GM21529 (cell line): ENCODE measurements around the gene BTF3.

ENCODE experiments used
- ATAC-seq: cut with Tn5 transposase; IDR thresholded peaks from one replicate; pipeline ENCODE4 v1.9.1; 2021; ENCODE audit not compliant: unreplicated experiment

Gene BTF3

GRCh38 chr5:73522989-73523388 is 24.7 kb downstream of the BTF3 start:
- no peak for ATAC-seq

- no peak for ATAC-seq
Measured at GRCh38 chr5:73523861-73524260, 25.6 kb downstream of the BTF3 start.

- no peak for ATAC-seq
Measured at GRCh38 chr5:73525606-73526203, 27.5 kb downstream of the BTF3 start.

GRCh38 chr5:73528248-73528647 is 30.0 kb downstream of the BTF3 start:
- no peak for ATAC-seq

- no peak for ATAC-seq
Measured at GRCh38 chr5:73529081-73529480, 30.8 kb downstream of the BTF3 start.

GRCh38 chr5:73531356-73531755 is 33.1 kb downstream of the BTF3 start:
- ATAC-seq: no peak

- no peak for ATAC-seq
Measured at GRCh38 chr5:73532195-73532594, 34.0 kb downstream of the BTF3 start.

- ATAC-seq: no peak
Measured at GRCh38 chr5:73534011-73534644, 35.9 kb downstream of the BTF3 start.

- no peak for ATAC-seq
Measured at GRCh38 chr5:73534971-73535370, 36.7 kb downstream of the BTF3 start.

- no peak for ATAC-seq
Measured at GRCh38 chr5:73539730-73540129, 41.5 kb downstream of the BTF3 start.

GRCh38 chr5:73540192-73540591 is 42.0 kb downstream of the BTF3 start:
- ATAC-seq: no peak

GRCh38 chr5:73542020-73542419 is 43.8 kb downstream of the BTF3 start:
- no peak for ATAC-seq

- no peak for ATAC-seq
Measured at GRCh38 chr5:73544429-73545402, 46.5 kb downstream of the BTF3 start.

GRCh38 chr5:73545403-73545779 is 47.1 kb downstream of the BTF3 start:
- no peak for ATAC-seq

GRCh38 chr5:73550016-73550415 is 51.8 kb downstream of the BTF3 start:
- ATAC-seq: no peak

GRCh38 chr5:73552642-73553041 is 54.4 kb downstream of the BTF3 start:
- ATAC-seq: no peak
